ENCODE data around the gene DUSP22.

The DUSP22 gene

GRCh38 chr6:255041-255750 is 37.1 kb upstream of the DUSP22 start:
- no peak overlapping the region for H3K9ac ChIP-seq (ENCODE audit: low read length)
- 85% methylated on average over 8 of the region's 9 CpGs for WGBS

DNA sequence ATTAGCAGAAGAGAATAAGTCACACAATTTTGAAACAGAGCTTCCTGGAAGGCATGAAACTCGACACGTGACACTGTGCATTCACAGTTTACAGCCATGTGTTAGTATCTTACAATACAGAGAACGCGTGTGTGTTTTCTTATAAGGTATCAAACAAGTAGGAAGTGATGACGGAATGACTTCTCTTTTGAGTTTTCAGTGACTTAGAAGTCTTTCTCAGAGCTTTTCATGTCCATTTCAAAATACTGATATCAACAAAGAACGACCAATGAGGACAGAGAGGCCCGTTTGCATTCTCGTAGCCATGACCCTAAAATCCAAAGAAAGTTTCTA is 36.6 kb upstream of the DUSP22 start:
- H2AFZ ChIP-seq (ENCODE audit: low read depth, low read length), result no peak overlapping the region
- no peak for DNase-seq
- H3K9ac ChIP-seq (ENCODE audit: low read length), result no peak overlapping the region
- no peak overlapping the region for H3K18ac ChIP-seq (ENCODE audit: low read depth in 1 of 2, low read length in 2 of 2)
- H2AK5ac ChIP-seq (ENCODE audit: low read length, severe bottlenecking), result no peak overlapping the region
- H3K14ac ChIP-seq (ENCODE audit: low read length in 2 of 2), result no peak overlapping the region
- no peaks in the 10 kb centered on the region for H3K79me1 ChIP-seq (replicated peaks; ENCODE audit: low read length, poor library complexity, severe bottlenecking)
- no peak overlapping the region for H2BK120ac ChIP-seq (ENCODE audit: low read depth, low read length)
- no peak overlapping the region for H4K8ac ChIP-seq (ENCODE audit: low read length)
- 92% methylated on average over 8 of the region's 8 CpGs for WGBS
- no peaks in the 10 kb centered on the region for H3K9me3 ChIP-seq (ENCODE audit: control insufficient read depth, low read length)
- no peaks in the 10 kb centered on the region for H3K27me3 ChIP-seq (ENCODE audit: control insufficient read depth in 1 of 2, insufficient read depth in 1 of 2, low read length in 2 of 2)
- no peak overlapping the region for H4K91ac ChIP-seq (ENCODE audit: low read length)
- H3K4ac ChIP-seq (ENCODE audit: low read depth in 1 of 2, low read length in 2 of 2), result no peak overlapping the region
- no peaks in the 10 kb centered on the region for H3K36me3 ChIP-seq (ENCODE audit: control insufficient read depth in 1 of 2, insufficient read depth in 2 of 2, low read depth in 1 of 2, low read length in 2 of 2)
- no peak overlapping the region for H3K27ac ChIP-seq (ENCODE audit: low read length, poor library complexity, severe bottlenecking)
- H2BK5ac ChIP-seq (ENCODE audit: low read depth, low read length, poor library complexity, severe bottlenecking), result no peak overlapping the region
- no peak overlapping the region for H2BK12ac ChIP-seq (ENCODE audit: low read length in 2 of 2)
- H3K4me2 ChIP-seq (ENCODE audit: low read length, poor library complexity, severe bottlenecking), result no peak overlapping the region
- H3K23ac ChIP-seq (ENCODE audit: low read length in 2 of 2), result no peak overlapping the region
- H3K4me3 ChIP-seq (ENCODE audit: insufficient read depth in 1 of 2, low read depth in 1 of 2, low read length in 2 of 2), result no peak overlapping the region
- H3K4me1 ChIP-seq (ENCODE audit: control insufficient read depth, insufficient read depth, low read depth, low read length), result no peaks in the 10 kb centered on the region
- no peak overlapping the region for H2BK15ac ChIP-seq (ENCODE audit: low read depth, poor library complexity, severe bottlenecking)

More at GRCh38 chr6:255041-255750, 37.1 kb upstream of the DUSP22 start:
- no peaks in the 10 kb centered on the region for H3K79me1 ChIP-seq (replicated peaks; ENCODE audit: low read length, poor library complexity, severe bottlenecking)
- H2BK120ac ChIP-seq (ENCODE audit: low read depth, low read length), result no peak overlapping the region
- no peaks in the 10 kb centered on the region for H3K4me1 ChIP-seq (ENCODE audit: control insufficient read depth, insufficient read depth, low read depth, low read length)
- no peaks in the 10 kb centered on the region for H3K9me3 ChIP-seq (ENCODE audit: control insufficient read depth, low read length)
- no peak overlapping the region for H3K27ac ChIP-seq (ENCODE audit: low read length, poor library complexity, severe bottlenecking)
- H4K8ac ChIP-seq (ENCODE audit: low read length), result no peak overlapping the region
- no peak overlapping the region for H3K4ac ChIP-seq (ENCODE audit: low read depth in 1 of 2, low read length in 2 of 2)
- H2AFZ ChIP-seq (ENCODE audit: low read depth, low read length), result no peak overlapping the region
- H3K18ac ChIP-seq (ENCODE audit: low read depth in 1 of 2, low read length in 2 of 2), result no peak overlapping the region
- H3K23ac ChIP-seq (ENCODE audit: low read length in 2 of 2), result no peak overlapping the region
- H3K4me2 ChIP-seq (ENCODE audit: low read length, poor library complexity, severe bottlenecking), result no peak overlapping the region
- no peak overlapping the region for H4K91ac ChIP-seq (ENCODE audit: low read length)
- no peak overlapping the region for H2BK15ac ChIP-seq (ENCODE audit: low read depth, poor library complexity, severe bottlenecking)
- H2AK5ac ChIP-seq (ENCODE audit: low read length, severe bottlenecking), result no peak overlapping the region
- H3K14ac ChIP-seq (ENCODE audit: low read length in 2 of 2), result no peak overlapping the region
- H2BK5ac ChIP-seq (ENCODE audit: low read depth, low read length, poor library complexity, severe bottlenecking), result no peak overlapping the region
- H3K27me3 ChIP-seq (ENCODE audit: control insufficient read depth in 1 of 2, insufficient read depth in 1 of 2, low read length in 2 of 2), result no peaks in the 10 kb centered on the region
- DNase-seq, result no peak
- no peak overlapping the region for H3K4me3 ChIP-seq (ENCODE audit: insufficient read depth in 1 of 2, low read depth in 1 of 2, low read length in 2 of 2)
- no peaks in the 10 kb centered on the region for H3K36me3 ChIP-seq (ENCODE audit: control insufficient read depth in 1 of 2, insufficient read depth in 2 of 2, low read depth in 1 of 2, low read length in 2 of 2)
- no peak overlapping the region for H2BK12ac ChIP-seq (ENCODE audit: low read length in 2 of 2)

DNA sequence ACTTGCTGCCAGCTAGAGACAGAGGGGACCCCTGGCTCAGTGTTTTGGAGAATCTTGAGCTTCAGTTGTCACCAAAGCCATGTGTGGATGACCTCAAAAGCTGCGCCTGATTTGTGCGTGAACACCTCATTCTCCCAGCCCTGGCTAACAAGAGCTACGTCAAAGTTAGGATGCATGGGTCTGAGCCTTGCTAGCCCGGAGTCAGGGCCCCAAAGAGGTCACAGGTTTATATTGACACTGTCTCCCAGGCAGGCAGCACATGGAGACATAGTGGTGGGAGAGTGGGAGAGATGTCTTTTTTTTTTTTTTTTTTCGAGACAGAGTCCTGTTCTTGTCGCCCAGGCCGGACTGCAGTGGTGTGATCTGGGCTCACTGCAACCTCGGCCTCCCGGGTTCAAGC is 36.1 kb upstream of the DUSP22 start:
- Histone ChIP-seq H3K36me3 (ENCODE audit: control insufficient read depth in 1 of 2, insufficient read depth in 2 of 2, low read depth in 1 of 2, low read length in 2 of 2) (no peaks in the 10 kb centered on the region), H3K9me3 (ENCODE audit: control insufficient read depth, low read length) (no peaks in the 10 kb centered on the region), H3K79me1 (replicated peaks; ENCODE audit: low read length, poor library complexity, severe bottlenecking) (no peaks in the 10 kb centered on the region), H4K91ac (ENCODE audit: low read length) (no peak overlapping the region), H3K27ac (ENCODE audit: low read length, poor library complexity, severe bottlenecking) (no peak overlapping the region), H3K18ac (ENCODE audit: low read depth in 1 of 2, low read length in 2 of 2) (no peak overlapping the region), H3K4me2 (ENCODE audit: low read length, poor library complexity, severe bottlenecking) (no peak overlapping the region), H3K14ac (ENCODE audit: low read length in 2 of 2) (no peak overlapping the region), H2AFZ (ENCODE audit: low read depth, low read length) (no peak overlapping the region), H2BK120ac (ENCODE audit: low read depth, low read length) (no peak overlapping the region), H3K27me3 (ENCODE audit: control insufficient read depth in 1 of 2, insufficient read depth in 1 of 2, low read length in 2 of 2) (no peaks in the 10 kb centered on the region), H2BK15ac (ENCODE audit: low read depth, poor library complexity, severe bottlenecking) (no peak overlapping the region), H3K23ac (ENCODE audit: low read length in 2 of 2) (no peak overlapping the region), H2BK5ac (ENCODE audit: low read depth, low read length, poor library complexity, severe bottlenecking) (no peak overlapping the region), H2BK12ac (ENCODE audit: low read length in 2 of 2) (no peak overlapping the region), H4K8ac (ENCODE audit: low read length) (no peak overlapping the region), H3K9ac (ENCODE audit: low read length) (no peak overlapping the region), H3K4ac (ENCODE audit: low read depth in 1 of 2, low read length in 2 of 2) (no peak overlapping the region), H2AK5ac (ENCODE audit: low read length, severe bottlenecking) (no peak overlapping the region), H3K4me1 (ENCODE audit: control insufficient read depth, insufficient read depth, low read depth, low read length) (no peaks in the 10 kb centered on the region), H3K4me3 (ENCODE audit: insufficient read depth in 1 of 2, low read depth in 1 of 2, low read length in 2 of 2) (no peak overlapping the region)
- WGBS, result 86% methylated on average over 9 of the region's 9 CpGs
- no peak for DNase-seq

GRCh38 chr6:257031-257725 is 35.1 kb upstream of the DUSP22 start:
- Histone ChIP-seq H3K18ac (ENCODE audit: low read depth in 1 of 2, low read length in 2 of 2) (no peak overlapping the region), H3K4me3 (ENCODE audit: insufficient read depth in 1 of 2, low read depth in 1 of 2, low read length in 2 of 2) (peak overlapping the region in 1 of 2 experiments; percentile 22), H2AFZ (ENCODE audit: low read depth, low read length) (no peak overlapping the region), H3K4me1 (ENCODE audit: control insufficient read depth, insufficient read depth, low read depth, low read length) (no peaks in the 10 kb centered on the region), H3K9ac (ENCODE audit: low read length) (peak overlapping the region; percentile 46), H4K91ac (ENCODE audit: low read length) (no peak overlapping the region), H2BK120ac (ENCODE audit: low read depth, low read length) (no peak overlapping the region), H3K9me3 (ENCODE audit: control insufficient read depth, low read length) (no peaks in the 10 kb centered on the region), H3K36me3 (ENCODE audit: control insufficient read depth in 1 of 2, insufficient read depth in 2 of 2, low read depth in 1 of 2, low read length in 2 of 2) (no peaks in the 10 kb centered on the region), H2BK15ac (ENCODE audit: low read depth, poor library complexity, severe bottlenecking) (no peak overlapping the region), H3K14ac (ENCODE audit: low read length in 2 of 2) (no peak overlapping the region), H2AK5ac (ENCODE audit: low read length, severe bottlenecking) (no peak overlapping the region), H3K79me1 (replicated peaks; ENCODE audit: low read length, poor library complexity, severe bottlenecking) (no peaks in the 10 kb centered on the region), H3K27ac (ENCODE audit: low read length, poor library complexity, severe bottlenecking) (no peak overlapping the region), H2BK12ac (ENCODE audit: low read length in 2 of 2) (no peak overlapping the region), H3K4ac (ENCODE audit: low read depth in 1 of 2, low read length in 2 of 2) (no peak overlapping the region), H4K8ac (ENCODE audit: low read length) (no peak overlapping the region), H3K27me3 (ENCODE audit: control insufficient read depth in 1 of 2, insufficient read depth in 1 of 2, low read length in 2 of 2) (no peaks in the 10 kb centered on the region), H2BK5ac (ENCODE audit: low read depth, low read length, poor library complexity, severe bottlenecking) (no peak overlapping the region), H3K23ac (ENCODE audit: low read length in 2 of 2) (no peak overlapping the region), H3K4me2 (ENCODE audit: low read length, poor library complexity, severe bottlenecking) (no peak overlapping the region)
- DNase-seq, result peak; percentile 15
- WGBS, result 60% methylated on average over 6 of the region's 8 CpGs
